Fibroblast of peridontal ligament (primary cell): ENCODE measurements around the gene GBA2.
A peak's percentile ranks its signal among the peaks of the same experiment; 100 is the strongest.

Source experiments
- DNase-seq: peaks from one replicate; pipeline ENCODE4 v3.0.0-alpha.2; 2010; ENCODE audit errors: extremely low read depth

GBA2 gene

GRCh38 chr9:35738186-35738585 lies 10.8 kb downstream of the GBA2 start:
- no peak for DNase-seq

- no peak for DNase-seq
Observed at GRCh38 chr9:35737143-35737542, 11.9 kb downstream of the GBA2 start.

GRCh38 chr9:35736201-35736633 lies 12.8 kb downstream of the GBA2 start:
- DNase-seq, result peak; percentile 74

- DNase-seq, result no peak
Observed at GRCh38 chr9:35734096-35734495, 14.9 kb downstream of the GBA2 start.

GRCh38 chr9:35732800-35733541 lies 16.1 kb downstream of the GBA2 start:
- DNase-seq, result peak; percentile 54

GRCh38 chr9:35732185-35732799 lies 16.7 kb downstream of the GBA2 start, which contains the start of the genes CREB3 and TLN1:
Gene CREB3 (plus strand): TSS chr9:35732666. CDS start chr9:35732773, 107 bp downstream.
Gene TLN1 (minus strand): TSS chr9:35732195. CDS start chr9:35725694, 6,501 bp downstream.
- DNase-seq, result peak; percentile 99

- DNase-seq, result peak; percentile 43
Observed at GRCh38 chr9:35731415-35732184, 17.4 kb downstream of the GBA2 start.

- DNase-seq, result peak; percentile 10
Observed at GRCh38 chr9:35730486-35730854, 18.6 kb downstream of the GBA2 start.

GRCh38 chr9:35729700-35730485 lies 19.1 kb downstream of the GBA2 start:
- peak; percentile 86 for DNase-seq

GRCh38 chr9:35729101-35729500 lies 19.9 kb downstream of the GBA2 start:
- DNase-seq, result peak; percentile 31

GRCh38 chr9:35728041-35728971 lies 20.7 kb downstream of the GBA2 start:
- DNase-seq, result peak; percentile 91

GRCh38 chr9:35727676-35728040 lies 21.4 kb downstream of the GBA2 start:
- DNase-seq, result peak; percentile 7

- peak; percentile 60 for DNase-seq
Observed at GRCh38 chr9:35726931-35727330, 22.1 kb downstream of the GBA2 start.

- no peak for DNase-seq
Observed at GRCh38 chr9:35725362-35725761, 23.7 kb downstream of the GBA2 start.

- DNase-seq, result no peak
Observed at GRCh38 chr9:35723908-35724307, 25.1 kb downstream of the GBA2 start.

GRCh38 chr9:35723426-35723825 lies 25.6 kb downstream of the GBA2 start:
- no peak for DNase-seq

GRCh38 chr9:35719546-35719945 lies 29.5 kb downstream of the GBA2 start:
- DNase-seq, result no peak

GRCh38 chr9:35718721-35719511 lies 30.1 kb downstream of the GBA2 start:
- DNase-seq, result no peak

GRCh38 chr9:35717132-35717870 lies 31.7 kb downstream of the GBA2 start:
- DNase-seq, result no peak
